Neural progenitor cell (in vitro differentiated cells): ENCODE measurements around the gene PLEKHM1.

Source experiments
- CTCF ChIP-seq: fragments of 200-600 bp; sonication (generic); IDR thresholded peaks from 2 replicates; pipeline ENCODE4 v1.5.1; 2017; ENCODE audit warnings: antibody characterized with exemption, mild to moderate bottlenecking
- EZH2 ChIP-seq: fragments of 200-600 bp; sonication (generic); IDR thresholded peaks from 2 replicates; pipeline ENCODE4 v1.6.1; 2017; ENCODE audit warnings: antibody characterized with exemption, mild to moderate bottlenecking, moderate library complexity
- EZH2phosphoT487 ChIP-seq: fragments of 200-600 bp; sonication (generic); IDR thresholded peaks from 2 replicates; pipeline ENCODE4 v1.6.1; 2017; ENCODE audit warnings: antibody characterized with exemption

GRCh38 chr17:45386178-45386577, 104.3 kb downstream of the PLEKHM1 start:
- TF ChIP-seq CTCF (no peak), EZH2 (no peak), EZH2phosphoT487 (no peak)
